Activated CD4-positive, CD25-positive, alpha-beta regulatory T cell treated with anti-CD3 and anti-CD28 coated beads, Interleukin-2, amount 50 U/mL, for 16 hours (primary cell): ENCODE data around the gene LPIN2.

Experiments
- DNase-seq: peaks from one replicate; pipeline ENCODE4 v3.0.0-alpha.2; 2020; ENCODE audit warnings: low read depth, low spot score

LPIN2 gene

DNA sequence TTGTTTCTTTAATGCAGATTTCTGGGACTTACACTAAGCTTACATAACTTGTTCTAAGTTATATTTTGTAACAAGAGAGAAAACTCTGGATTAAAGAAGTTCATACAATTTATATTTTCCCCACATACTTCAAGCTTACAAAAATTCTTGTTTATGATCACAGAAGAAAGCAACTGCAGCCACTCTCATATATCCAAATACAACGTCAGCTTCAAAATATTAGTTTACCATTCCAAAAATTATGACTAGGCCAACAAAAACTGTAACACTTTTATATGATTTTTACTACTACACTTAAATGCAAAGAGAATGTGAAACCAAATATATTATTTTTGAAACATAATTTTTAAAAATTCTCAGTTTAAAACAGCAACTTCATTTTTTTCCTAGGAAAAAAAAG lies 30.9 kb downstream of the LPIN2 start:
- no peak for DNase-seq

DNA sequence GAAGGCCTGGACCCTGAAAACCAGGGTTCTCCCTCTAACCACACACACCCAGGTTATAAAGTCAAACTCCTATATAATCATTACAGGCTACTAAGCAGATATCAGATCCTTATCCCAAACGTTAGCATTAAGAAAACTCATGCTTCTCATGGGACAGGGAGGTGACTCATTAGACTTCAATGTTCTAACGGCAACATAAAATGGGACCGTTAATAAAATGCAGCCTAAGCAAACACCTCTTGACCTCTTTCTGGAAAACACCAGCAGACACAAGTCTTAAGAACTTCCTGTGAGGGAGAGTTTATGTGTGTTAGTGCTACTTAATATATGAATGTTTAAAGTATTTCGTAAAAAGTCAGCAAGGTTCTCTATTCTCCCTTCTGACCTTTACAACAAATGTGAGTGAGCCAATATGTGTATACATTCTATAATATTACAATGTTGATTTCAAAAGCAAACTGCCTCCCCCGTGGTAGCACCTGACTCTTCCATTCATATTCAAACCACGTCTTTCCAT lies 31.7 kb downstream of the LPIN2 start:
- DNase-seq, result no peak

DNA sequence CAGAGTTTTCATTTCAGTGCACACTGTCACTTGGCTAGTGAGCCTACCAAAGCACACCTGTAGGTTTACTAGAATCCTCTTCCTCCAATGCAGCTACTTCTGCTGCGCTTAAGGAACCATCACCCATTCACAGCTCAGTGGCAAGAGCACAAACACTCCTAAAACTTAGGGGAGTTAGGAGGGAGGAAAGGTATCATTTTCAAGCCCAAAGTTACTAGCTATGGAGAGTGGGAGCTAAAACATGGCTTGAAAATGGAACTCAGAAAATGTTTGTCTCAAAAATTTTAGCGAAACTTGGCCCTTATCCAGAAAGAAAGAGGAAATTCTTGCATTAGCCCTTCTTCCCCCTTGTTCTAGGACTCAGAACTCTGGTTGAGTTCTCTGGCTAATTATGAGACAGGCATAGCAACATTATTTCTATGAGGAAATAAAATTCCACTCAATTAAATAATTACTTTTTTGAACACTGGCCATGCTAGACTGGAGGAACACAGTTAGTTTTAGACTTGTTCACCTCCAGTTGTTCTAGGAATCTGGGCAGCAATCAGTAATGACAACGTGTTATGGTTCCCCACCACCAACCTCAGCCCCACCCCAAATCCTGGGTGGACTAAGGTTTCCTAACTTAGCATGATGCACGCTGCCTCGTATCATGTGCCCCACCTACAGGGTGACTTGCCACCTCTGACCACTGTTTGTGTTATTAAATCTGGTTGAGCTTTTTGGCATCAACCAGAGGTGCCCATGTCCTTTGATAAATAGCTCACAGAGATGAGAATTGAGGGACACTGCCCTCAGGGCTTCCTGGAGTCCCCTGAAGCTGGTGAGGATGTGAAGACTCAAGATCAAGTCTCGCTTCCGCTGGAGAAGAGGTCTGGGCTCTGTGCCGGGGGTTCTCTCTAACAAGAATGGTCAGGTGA lies 32.8 kb downstream of the LPIN2 start:
- DNase-seq, result no peak

DNA sequence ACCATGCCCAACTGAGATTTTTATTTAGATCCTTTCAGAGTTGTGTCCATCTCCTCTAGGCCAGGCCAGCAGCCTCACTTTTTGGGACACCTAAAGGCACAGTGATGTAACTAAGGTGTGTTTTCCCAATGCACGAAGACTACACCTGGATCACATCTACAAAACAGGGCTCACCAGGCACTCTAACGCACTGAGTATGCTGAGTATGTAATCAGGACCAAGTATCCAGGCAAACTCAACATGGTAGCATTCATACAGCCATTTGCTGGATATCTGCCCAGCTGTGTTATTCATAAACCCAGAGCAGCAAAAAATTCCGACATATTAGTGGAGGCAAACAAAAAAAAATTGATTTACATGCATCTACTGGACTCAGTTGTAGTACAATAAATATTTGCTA lies 33.8 kb downstream of the LPIN2 start:
- DNase-seq, result no peak

DNA sequence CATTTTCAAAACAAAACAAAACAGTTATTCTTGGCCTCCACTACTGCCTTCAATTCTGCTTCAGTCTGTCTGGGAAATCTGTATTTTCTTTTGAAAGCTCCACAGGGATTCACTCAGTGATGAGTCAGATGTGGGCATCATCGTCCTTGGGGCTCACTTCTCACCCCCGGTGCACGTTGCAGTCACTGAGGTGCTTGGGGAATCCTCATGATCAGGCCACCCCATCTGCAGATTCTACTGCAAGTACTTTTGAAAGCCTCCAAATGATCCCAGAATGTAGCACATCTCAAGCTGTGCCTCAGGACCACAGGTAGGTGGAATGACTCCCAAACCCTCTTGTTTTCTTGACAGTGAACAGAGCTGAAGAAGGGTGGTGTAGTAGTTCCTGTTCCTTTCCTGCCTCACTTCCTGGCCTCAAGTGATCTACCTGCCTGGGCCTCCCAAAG lies 34.3 kb downstream of the LPIN2 start:
- DNase-seq, result no peak

DNA sequence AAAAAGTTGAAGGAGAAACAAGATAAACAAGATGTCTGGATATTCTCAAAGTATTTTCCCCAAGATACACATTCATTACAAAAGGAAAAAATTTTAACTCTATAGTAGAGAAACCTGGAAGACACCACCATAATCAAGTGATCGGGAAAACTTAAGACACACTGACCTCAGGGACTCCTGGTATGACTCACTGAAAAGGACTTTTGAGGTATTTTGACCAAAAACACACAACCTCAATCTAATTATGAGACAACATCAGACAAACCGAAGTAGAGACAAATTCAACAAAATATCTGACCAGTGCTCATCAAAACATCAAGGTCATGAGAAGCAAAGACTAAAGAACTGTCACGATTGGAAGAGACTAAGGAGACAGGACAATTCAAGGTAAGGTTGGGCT lies 34.7 kb downstream of the LPIN2 start:
- DNase-seq, result no peak

DNA sequence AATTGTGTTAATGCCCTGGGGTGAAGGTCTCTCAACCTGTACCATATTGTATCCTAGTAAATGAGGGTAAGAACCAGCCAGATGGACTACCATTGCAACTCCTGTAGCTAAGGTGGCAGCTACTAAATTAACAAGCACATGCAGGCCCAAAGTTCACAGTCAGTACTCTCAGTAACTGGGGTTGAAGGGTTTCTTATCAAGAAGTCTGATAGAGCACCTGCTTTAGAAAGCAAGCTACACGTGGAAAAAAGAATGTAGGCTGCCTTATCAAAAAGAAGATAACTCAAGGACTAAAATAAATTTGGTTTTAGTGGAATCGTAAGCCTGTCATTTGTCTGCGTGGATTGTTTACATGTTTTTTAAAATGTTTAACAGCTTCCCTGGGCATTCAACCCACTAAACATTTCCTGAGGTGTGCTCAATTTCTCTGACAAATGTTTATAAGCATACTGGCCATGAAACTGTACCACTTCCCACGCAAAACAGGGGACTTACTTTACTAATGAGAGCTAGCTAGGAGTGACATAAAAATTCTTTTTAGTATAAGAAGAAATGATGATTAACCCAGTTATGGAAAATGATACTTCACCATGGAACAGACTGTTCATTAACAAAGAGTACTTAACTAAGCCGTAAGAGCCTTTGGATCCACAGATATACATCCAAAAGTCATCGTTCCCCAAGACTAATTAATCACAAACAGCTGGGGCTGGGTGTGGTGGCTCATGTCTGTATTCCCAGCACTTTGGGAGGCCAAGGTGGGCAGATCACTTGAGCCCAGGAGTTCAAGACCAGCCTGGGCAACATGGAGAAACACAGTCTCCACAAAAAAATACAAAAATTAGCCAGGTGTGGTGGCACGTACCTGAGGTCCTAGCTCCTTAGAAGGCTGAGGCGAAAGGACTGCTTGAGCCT lies 36.5 kb downstream of the LPIN2 start:
- no peak for DNase-seq

DNA sequence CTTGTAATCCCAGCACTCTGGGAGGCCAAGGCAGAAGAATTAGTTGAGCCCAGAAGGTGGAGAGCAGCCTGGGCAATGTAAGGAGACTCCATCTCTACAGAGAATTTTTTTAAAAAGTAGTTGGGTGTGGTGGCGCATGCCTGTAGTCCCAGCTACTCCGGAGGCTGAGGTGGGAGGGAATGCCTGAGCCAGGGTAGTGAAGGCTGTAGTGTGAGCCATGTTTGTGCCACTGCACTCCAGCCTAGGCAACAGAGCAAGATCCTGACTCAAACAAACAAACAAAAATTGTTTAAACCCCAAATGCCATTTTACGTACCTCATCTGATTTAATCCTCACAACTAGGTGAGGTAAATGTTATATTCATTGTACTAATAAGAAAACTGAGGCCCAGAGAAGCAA lies 38.2 kb downstream of the LPIN2 start:
- no peak for DNase-seq

DNA sequence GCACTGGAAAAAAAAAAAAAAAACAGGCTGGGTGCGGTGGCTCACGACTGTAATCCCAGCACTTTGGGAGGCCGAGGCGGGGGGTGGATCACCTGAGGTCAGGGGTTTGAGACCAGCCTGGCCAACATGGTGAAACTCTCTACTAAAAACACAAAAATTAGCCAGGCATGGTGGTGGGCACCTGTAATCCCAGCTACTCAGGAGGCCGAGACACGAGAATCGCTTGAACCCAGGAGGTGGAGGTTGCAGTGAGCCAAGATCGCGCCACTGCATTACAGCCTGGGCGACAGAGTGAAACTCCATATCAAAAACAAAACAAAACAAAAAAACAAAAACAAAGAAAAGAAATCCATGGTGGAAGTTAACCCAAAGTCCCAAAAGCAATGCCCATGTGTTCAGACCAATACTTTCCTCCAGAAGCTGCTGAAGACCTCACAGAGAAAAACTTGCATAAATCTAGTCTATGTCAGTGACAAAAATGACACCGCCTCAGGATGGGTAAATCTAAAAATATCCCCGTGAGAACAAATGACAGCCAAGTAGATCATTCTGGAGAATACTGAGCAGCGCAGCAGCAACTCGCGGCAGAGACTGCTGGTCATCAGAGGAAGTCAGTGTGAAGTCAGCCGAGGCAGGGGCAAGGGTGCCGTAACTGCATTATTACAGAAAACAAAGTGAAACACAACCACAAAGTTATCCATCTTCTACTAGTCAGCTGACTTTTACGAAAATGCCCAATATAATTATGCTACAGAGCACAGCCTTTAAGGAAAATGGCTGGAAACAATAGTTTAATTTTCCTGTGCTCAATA lies 41.0 kb downstream of the LPIN2 start:
- DNase-seq, result no peak

DNA sequence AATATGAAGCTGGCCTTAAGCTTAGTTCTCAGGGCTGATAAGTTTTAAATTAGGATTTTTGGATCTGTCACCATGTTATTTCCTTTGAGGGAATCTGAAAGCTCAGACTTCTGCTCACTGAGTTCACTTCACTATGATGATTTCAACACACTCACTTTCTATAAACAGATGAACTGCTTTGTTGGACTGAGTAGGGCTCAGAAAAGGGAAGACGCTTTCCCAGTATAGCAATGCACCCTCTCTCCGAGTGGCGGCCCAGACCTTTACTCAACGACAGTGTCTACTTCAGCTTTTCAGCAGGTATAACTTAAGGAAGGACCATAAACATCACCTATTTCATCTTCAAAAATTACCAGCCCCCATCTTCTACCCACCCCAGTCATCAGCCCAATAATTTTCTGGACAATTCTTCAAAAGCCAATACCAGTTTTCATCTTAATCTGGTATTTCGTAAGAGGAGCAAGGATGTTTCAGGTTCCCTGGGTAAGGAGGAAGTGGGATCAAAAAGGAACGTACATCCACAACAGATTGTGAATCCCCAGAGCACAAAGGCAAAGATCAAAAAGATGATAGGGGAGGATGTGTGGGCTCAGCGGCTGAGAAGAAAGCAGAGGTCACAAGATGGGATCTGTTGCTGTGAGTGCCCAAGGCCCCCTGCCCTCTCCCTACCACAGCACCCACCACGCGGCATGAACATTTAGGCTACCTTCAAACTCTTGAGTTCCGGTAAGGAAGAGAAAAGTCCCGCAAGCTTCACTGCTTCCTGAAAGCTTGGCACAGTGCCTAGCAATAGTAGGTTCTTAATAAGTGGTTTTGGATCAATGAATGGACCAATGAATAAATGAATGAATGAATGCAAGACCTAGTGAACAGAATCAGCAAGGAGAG lies 41.9 kb downstream of the LPIN2 start:
- no peak for DNase-seq

DNA sequence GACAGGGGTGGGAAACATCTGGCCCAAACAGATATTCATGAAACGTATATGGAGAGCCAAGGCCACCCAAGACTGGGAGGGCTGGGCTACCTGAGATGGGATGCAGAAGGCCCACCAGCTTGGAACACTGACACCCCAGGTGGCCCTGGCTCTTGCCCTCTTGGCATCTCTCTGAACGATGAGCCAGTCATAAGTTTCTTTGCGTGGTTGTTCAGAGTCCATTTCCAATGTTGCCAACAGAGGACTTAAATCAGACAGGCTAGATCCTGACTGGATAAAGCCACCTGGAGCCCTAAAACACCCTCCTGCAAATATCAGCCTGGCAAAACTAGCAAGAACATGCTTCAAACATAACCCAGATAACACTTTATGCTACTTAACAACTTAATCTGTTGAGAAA lies 42.6 kb downstream of the LPIN2 start:
- DNase-seq, result no peak

DNA sequence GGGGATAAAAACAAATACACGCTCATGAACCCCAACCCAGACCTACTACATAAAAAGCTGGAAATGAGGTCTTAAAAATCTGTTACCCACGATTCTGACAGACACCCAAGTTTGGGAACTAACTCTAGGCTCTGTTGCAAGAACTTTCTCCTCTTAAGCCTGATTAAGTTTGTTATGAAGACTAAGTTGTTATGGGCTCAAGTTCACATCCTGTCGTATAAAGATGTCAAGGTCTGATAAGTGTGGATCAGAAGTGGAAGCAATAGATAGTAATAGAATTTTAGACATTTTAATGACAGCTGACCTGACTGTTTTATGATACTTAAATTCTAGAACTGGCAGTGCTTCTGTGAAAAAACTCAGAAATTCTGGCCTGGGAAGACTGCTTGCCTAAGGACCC lies 43.2 kb downstream of the LPIN2 start:
- DNase-seq, result no peak

DNA sequence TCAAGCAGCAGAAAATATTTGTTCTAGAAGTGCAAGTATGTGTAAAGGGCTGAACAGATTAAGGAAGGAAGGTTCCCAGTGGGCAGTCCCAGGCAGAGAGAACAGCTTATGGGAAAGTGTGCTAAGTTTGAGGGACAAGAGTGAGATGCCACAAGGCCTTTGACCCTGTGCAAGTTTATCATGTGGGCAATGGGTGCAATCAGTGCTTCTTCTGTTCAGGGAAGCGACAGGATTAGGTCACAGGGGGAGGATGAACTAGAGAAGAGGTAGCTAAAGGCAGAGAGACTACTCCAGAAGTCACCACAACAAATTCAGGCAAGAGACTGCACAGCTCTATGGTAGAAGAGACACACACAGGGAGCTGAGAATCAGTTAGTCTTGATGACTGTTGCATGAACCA lies 44.3 kb downstream of the LPIN2 start:
- no peak for DNase-seq

DNA sequence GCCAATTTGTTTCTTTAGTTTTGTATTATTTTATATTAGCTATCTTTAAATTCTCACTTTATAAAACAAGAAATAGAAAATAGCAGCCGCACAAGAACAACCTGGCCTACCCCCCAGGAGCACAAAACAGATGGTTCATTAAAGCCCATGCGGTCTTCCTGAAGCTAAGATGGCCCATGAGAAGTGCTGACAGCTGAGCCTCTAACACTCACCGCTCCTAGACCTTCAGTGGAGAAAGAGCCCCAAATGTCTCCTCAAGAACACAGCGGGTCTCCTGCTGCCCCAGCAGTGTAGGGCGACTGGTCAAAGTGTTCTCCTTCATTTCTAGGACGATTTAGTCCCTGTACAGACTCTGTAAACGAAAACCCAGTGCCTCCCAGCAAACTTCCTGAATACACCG lies 45.1 kb downstream of the LPIN2 start:
- no peak for DNase-seq

DNA sequence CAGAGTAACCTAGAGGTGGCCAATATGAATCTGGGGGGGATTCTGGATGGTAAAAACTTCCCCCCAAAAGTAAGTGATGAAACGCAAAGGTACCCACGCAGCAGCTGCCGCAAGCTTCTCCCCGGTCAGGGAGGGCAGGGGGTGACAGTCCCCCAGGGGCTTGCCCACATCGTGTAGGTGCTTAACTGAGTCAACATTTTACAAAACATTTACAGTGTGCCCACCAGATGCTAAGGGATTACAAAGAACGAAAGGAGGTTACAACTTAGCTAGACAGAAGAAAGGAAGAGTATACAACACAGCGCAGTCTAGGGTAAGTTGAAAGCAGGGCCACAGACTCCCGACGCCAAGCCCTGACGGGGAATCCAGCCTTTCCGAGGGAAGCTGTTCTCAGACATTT lies 45.6 kb downstream of the LPIN2 start:
- no peak for DNase-seq

DNA sequence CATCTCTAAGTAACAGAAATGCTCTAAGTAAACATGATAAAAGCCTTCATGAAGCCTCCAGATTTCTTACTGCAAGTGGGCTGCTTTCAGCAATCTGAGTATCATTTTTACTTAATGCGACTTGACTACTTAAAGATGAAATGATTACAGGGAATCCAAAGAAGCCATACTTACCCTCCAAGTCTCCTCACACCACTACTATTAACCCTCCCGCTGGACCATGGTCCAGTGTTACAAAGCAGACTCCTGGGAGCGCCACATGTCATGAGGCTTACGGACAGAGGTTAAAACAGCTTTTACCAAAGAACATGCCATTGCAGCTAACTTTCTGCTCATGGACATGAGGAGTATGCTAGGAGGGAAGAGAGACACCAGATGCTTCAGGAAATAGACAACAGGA lies 46.4 kb downstream of the LPIN2 start:
- DNase-seq, result no peak

DNA sequence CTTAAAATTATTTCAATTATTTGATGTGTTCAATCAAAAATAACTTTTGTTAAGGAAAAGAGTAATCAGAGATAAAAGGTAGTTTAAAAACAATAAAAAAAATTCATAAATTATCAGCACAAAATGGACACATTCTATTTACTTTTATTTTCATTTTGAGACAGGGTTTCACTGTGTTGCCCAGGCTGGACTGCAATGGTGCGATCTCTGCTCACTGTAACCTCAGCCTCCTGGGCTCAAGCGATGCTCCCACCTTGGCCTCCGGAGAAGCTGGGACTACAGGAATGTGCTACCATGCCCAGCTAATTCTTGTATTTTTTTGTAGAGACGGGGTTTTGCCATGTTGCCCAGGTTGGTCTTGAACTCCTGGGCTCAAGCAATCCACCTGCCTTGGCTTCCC lies 47.1 kb downstream of the LPIN2 start:
- DNase-seq, result no peak

DNA sequence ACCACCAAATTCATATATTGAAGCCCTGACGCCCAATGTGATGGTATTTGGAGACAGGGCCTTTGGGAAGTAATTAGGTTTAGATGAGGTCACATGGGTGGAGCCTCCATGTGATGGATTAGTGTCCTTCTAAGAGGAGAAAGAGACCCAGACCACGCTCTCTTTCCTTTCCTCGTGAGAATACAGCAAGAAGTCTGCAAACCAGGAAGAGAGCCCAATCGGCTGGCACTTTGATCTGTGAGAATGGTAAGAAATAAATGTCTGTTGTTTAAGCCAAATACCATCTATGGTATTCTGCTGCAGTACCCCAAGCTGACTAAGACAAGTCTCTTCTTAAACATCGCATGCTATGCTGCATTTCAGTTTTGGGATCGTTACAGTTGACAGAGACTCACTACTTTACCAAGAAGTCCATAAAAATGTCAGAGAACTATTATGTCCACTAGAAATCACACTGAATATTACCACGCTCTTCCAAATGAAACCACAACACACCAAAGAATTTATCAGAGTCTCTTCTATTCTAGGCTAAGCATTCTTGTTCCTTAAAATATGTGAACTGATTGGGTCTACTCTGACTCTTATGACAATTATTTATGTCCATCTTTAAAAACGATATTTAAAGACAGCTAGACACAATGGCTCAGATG lies 48.5 kb downstream of the LPIN2 start:
- no peak for DNase-seq
